H9 (cell line): ENCODE measurements around the gene WNT3. TPM values are rescaled to one million over a fixed set of nuclear protein-coding genes. Genes with fewer than 3 reads are reported as not detected.
"Not testable (repeated sequence)": the region's sequence is repeated elsewhere in the genome, so short reads cannot be mapped to it uniquely, and the experiment has no call there.

ENCODE experiments used
- DNase-seq: peaks from one replicate; pipeline ENCODE4 v3.0.0-alpha.2; 2017
- H2AFZ ChIP-seq: one replicate; pipeline ENCODE4 v1.6.1; 2013; ENCODE audit warnings: mild to moderate bottlenecking, low read length, control low read depth, moderate library complexity
- H2AK5ac ChIP-seq: 2 replicates; pipeline ENCODE4 v1.6.1; 2013; ENCODE audit warnings: low read length, control low read depth, mixed read lengths; ENCODE audit not compliant: insufficient read length
- H2BK120ac ChIP-seq: one replicate; pipeline ENCODE4 v1.6.1; 2013; ENCODE audit warnings: low read depth, mild to moderate bottlenecking, low read length, control low read depth, inconsistent platforms; ENCODE audit not compliant: poor library complexity, severe bottlenecking
- H2BK12ac ChIP-seq: 2 replicates; pipeline ENCODE4 v1.6.1; 2013; ENCODE audit warnings: low read length, control low read depth, mixed read lengths, low read depth; ENCODE audit not compliant: insufficient read length
- H2BK15ac ChIP-seq: 2 replicates; pipeline ENCODE4 v1.6.1; 2013; ENCODE audit warnings: low read depth, low read length, control low read depth
- H2BK20ac ChIP-seq: one replicate; pipeline ENCODE4 v1.6.1; 2013; ENCODE audit warnings: low read depth, mild to moderate bottlenecking, low read length, control low read depth, inconsistent platforms; ENCODE audit not compliant: poor library complexity, severe bottlenecking
- H2BK5ac ChIP-seq: 2 replicates; pipeline ENCODE4 v1.6.1; 2013; ENCODE audit warnings: low read length, control low read depth, mixed read lengths; ENCODE audit not compliant: insufficient read length
- H3K14ac ChIP-seq: 2 replicates; pipeline ENCODE4 v1.6.1; 2013; ENCODE audit warnings: low read length, control low read depth; ENCODE audit not compliant: insufficient read depth
- H3K18ac ChIP-seq: 2 replicates; pipeline ENCODE4 v1.6.1; 2013; ENCODE audit warnings: low read depth, mild to moderate bottlenecking, mixed read lengths, low read length, control low read depth; ENCODE audit not compliant: insufficient read length
- H3K23ac ChIP-seq: 2 replicates; pipeline ENCODE4 v1.6.1; 2013; ENCODE audit warnings: low read length, control low read depth, mixed read lengths, low read depth; ENCODE audit not compliant: insufficient read length
- H3K23me2 ChIP-seq: 2 replicates; pipeline ENCODE4 v1.6.1; 2013; ENCODE audit warnings: low read depth, mild to moderate bottlenecking, mixed read lengths, low read length, control low read depth; ENCODE audit not compliant: insufficient read length, poor library complexity, severe bottlenecking
- H3K27ac ChIP-seq: 2 replicates; pipeline ENCODE4 v1.5.1; 2013; ENCODE audit warnings: low read length, control low read depth, mixed read lengths, low read depth; ENCODE audit not compliant: insufficient read length
- H3K27me3 ChIP-seq: 2 replicates; pipeline ENCODE4 v1.6.1; 2013; ENCODE audit warnings: low read length, control low read depth, inconsistent platforms; ENCODE audit not compliant: insufficient read depth
- H3K4ac ChIP-seq: 2 replicates; pipeline ENCODE4 v1.6.1; 2013; ENCODE audit warnings: low read depth, mild to moderate bottlenecking, control low read depth, inconsistent platforms, low read length, moderate library complexity
- H3K4me1 ChIP-seq: 2 replicates; pipeline ENCODE4 v1.6.1; 2013; ENCODE audit warnings: low read length, control low read depth, inconsistent platforms; ENCODE audit not compliant: insufficient read depth
- H3K4me2 ChIP-seq: 2 replicates; pipeline ENCODE4 v1.6.1; 2013; ENCODE audit warnings: low read length, control low read depth, mixed read lengths; ENCODE audit not compliant: insufficient read length, insufficient read depth
- H3K56ac ChIP-seq: 2 replicates; pipeline ENCODE4 v1.6.1; 2013; ENCODE audit warnings: low read depth, mild to moderate bottlenecking, mixed read lengths, low read length, control low read depth; ENCODE audit not compliant: insufficient read length
- H3K79me1 ChIP-seq: 2 replicates; pipeline ENCODE4 v1.6.1; 2013; ENCODE audit warnings: low read depth, mild to moderate bottlenecking, moderate library complexity, low read length, control low read depth, inconsistent platforms; ENCODE audit not compliant: insufficient read depth, poor library complexity, severe bottlenecking
- H3K79me2 ChIP-seq: 2 replicates; pipeline ENCODE4 v1.6.1; 2013; ENCODE audit warnings: low read length, control low read depth, inconsistent platforms; ENCODE audit not compliant: insufficient read depth
- H3K9ac ChIP-seq: 2 replicates; pipeline ENCODE4 v1.6.1; 2013; ENCODE audit warnings: low read length, control low read depth, mixed read lengths; ENCODE audit not compliant: insufficient read length; ENCODE audit errors: extremely low read depth
- H3K9me3 ChIP-seq: one replicate; pipeline ENCODE4 v1.6.1; 2013; ENCODE audit warnings: low read depth, low read length, inconsistent platforms; ENCODE audit not compliant: control insufficient read depth
- H3T11ph ChIP-seq: one replicate; pipeline ENCODE4 v1.6.1; 2013; ENCODE audit warnings: mild to moderate bottlenecking, low read length, control low read depth, inconsistent platforms
- H4K20me1 ChIP-seq: one replicate; pipeline ENCODE4 v1.6.1; 2013; ENCODE audit not compliant: control insufficient read depth, insufficient read length, insufficient read depth
- H4K5ac ChIP-seq: 2 replicates; pipeline ENCODE4 v1.6.1; 2013; ENCODE audit warnings: low read depth, mild to moderate bottlenecking, mixed read lengths, low read length, control low read depth; ENCODE audit not compliant: insufficient read length
- H4K8ac ChIP-seq: replicated peaks from 2 replicates; pipeline ENCODE4 v1.6.1; 2013; ENCODE audit warnings: low read length, control low read depth, mixed read lengths, low read depth; ENCODE audit not compliant: insufficient read length
- H4K91ac ChIP-seq: 2 replicates; pipeline ENCODE4 v1.6.1; 2013; ENCODE audit warnings: low read depth, mild to moderate bottlenecking, moderate library complexity, mixed read lengths, low read length, control low read depth; ENCODE audit not compliant: insufficient read length
- H3K27ac Mint-ChIP-seq, 3 experiments: 2 replicates in 2 of 3; 3 replicates in 1 of 3; pipeline ENCODE4 v1.8.0; 2020 to 2021; ENCODE audit warnings: mixed read lengths in 3 of 3, mild to moderate bottlenecking in 1 of 3, moderate library complexity in 1 of 3
- H3K27me3 Mint-ChIP-seq: 2 replicates; pipeline ENCODE4 v1.8.0; 2021; ENCODE audit warnings: low read depth, mild to moderate bottlenecking, moderate library complexity, mixed read lengths
- H3K36me3 Mint-ChIP-seq, 3 experiments: 2 replicates in 2 of 3; 3 replicates in 1 of 3; pipeline ENCODE4 v1.8.0; 2020 to 2021; ENCODE audit warnings: low read depth in 3 of 3, mixed read lengths in 3 of 3; ENCODE audit not compliant: insufficient read depth in 1 of 3
- H3K4me1 Mint-ChIP-seq, 2 experiments: 2 replicates each; pipeline ENCODE4 v1.8.0; 2020; ENCODE audit warnings: mixed read lengths in 2 of 2
- H3K4me3 Mint-ChIP-seq, 2 experiments: 2 replicates in 1 of 2; 3 replicates in 1 of 2; pipeline ENCODE4 v1.8.0; 2020 to 2021; ENCODE audit warnings: mild to moderate bottlenecking in 2 of 2, mixed read lengths in 2 of 2, moderate library complexity in 1 of 2
- H3K9me3 Mint-ChIP-seq, 2 experiments: 2 replicates in 1 of 2; 3 replicates in 1 of 2; pipeline ENCODE4 v1.8.0; 2020; ENCODE audit warnings: mild to moderate bottlenecking in 2 of 2, mixed read lengths in 2 of 2, moderate library complexity in 1 of 2
- CTCF ChIP-seq: fragments of 200-600 bp; sonication (generic); conservative IDR thresholded peaks from 3 replicates; pipeline ENCODE4 v1.8.0; 2021; ENCODE audit warnings: antibody characterized with exemption, mild to moderate bottlenecking
- WGBS: extraction: QIAGEN DNeasy Blood & Tissue Kit; methylation state at CpG from one replicate; pipeline ENCODE4 v1.1.7; 2013; ENCODE audit warnings: missing lambda C conversion rate, low lambda C conversion rate, mixed read lengths; ENCODE audit not compliant: insufficient read length; ENCODE audit errors: extremely low coverage; 5-methylcytosine and 5-hydroxymethylcytosine counted together
- total RNA-seq: library from RNA; stranded (reverse); gene quantifications from 2 replicates; pipeline ENCODE4 v1.2.1, GENCODE V29; 2021

Gene WNT3
- total RNA-seq, 1 experiment from 2014 or later: 22.4 TPM

- Histone ChIP-seq H3K18ac (no peak overlapping the region), H3K79me1 (no peaks in the 10 kb centered on the region), H2BK20ac (no peak overlapping the region), H3K9me3 (no peaks in the 10 kb centered on the region), H4K8ac (no peak overlapping the region), H3K27ac (no peak overlapping the region), H3K79me2 (no peaks in the 10 kb centered on the region), H2AK5ac (no peak overlapping the region), H3K56ac (no peak overlapping the region), H4K91ac (no peak overlapping the region), H3K4me1 (no peaks in the 10 kb centered on the region), H3T11ph (no peak overlapping the region), H3K23ac (no peak overlapping the region), H4K20me1 (no peaks in the 10 kb centered on the region), H2BK15ac (no peak overlapping the region), H3K27me3 (no peaks in the 10 kb centered on the region), H2BK120ac (no peak overlapping the region), H2BK5ac (no peak overlapping the region), H2AFZ (no peak overlapping the region), H3K23me2 (no peaks in the 10 kb centered on the region), H3K9ac (no peak overlapping the region), H4K5ac (no peak overlapping the region), H3K4me2 (no peak overlapping the region), H3K4ac (no peak overlapping the region), H3K14ac (no peak overlapping the region), H2BK12ac (no peak overlapping the region)
- WGBS: no CpG with 5 or more reads among the region's 5 CpGs
- TF ChIP-seq CTCF: no peak
- no peaks in the 10 kb centered on the region for H3K27me3 Mint-ChIP-seq
- H3K4me1 Mint-ChIP-seq: peaks cover 5 to 9% of the 10 kb centered on the region in 2 experiments
- no peak for DNase-seq
- H3K36me3 Mint-ChIP-seq: peaks cover 0 to 36% (median 6%) of the 10 kb centered on the region in 3 experiments; a peak in 4 of 7 replicates
- no peaks in the 10 kb centered on the region for H3K9me3 Mint-ChIP-seq
- no peak overlapping the region for H3K27ac Mint-ChIP-seq
- H3K4me3 Mint-ChIP-seq: no peak overlapping the region
These were observed 59.9 kb downstream of the WNT3 start for GRCh38 chr17:46758614-46759013.

GRCh38 chr17:46757588-46757987 is 60.9 kb downstream of the WNT3 start:
- not testable (repeated sequence) for H3K9me3 Mint-ChIP-seq, H3K9ac ChIP-seq, H4K8ac ChIP-seq, H3K23me2 ChIP-seq, H3K56ac ChIP-seq, H3K23ac ChIP-seq, H2BK5ac ChIP-seq, H3K4me1 Mint-ChIP-seq, H2BK12ac ChIP-seq, H3K4ac ChIP-seq, H4K20me1 ChIP-seq, H3K14ac ChIP-seq, H3K27me3 Mint-ChIP-seq, H3K4me2 ChIP-seq, H3K79me1 ChIP-seq, DNase-seq, H3K27ac Mint-ChIP-seq, H2AK5ac ChIP-seq, H3K9me3 ChIP-seq, H4K5ac ChIP-seq, H4K91ac ChIP-seq, H3K4me1 ChIP-seq, H3K27ac ChIP-seq, H3T11ph ChIP-seq, H3K18ac ChIP-seq, H3K27me3 ChIP-seq, H2AFZ ChIP-seq, H2BK15ac ChIP-seq, H3K4me3 Mint-ChIP-seq, H2BK120ac ChIP-seq, H3K79me2 ChIP-seq, H2BK20ac ChIP-seq
- H3K36me3 Mint-ChIP-seq: peaks cover 0 to 27% (median 6%) of the 10 kb centered on the region in 3 experiments; a peak in 4 of 7 replicates
- no CpG with 5 or more reads among the region's 4 CpGs for WGBS
